Measurements from ENCODE around the gene GTSE1. TPM values are rescaled to one million over a fixed set of nuclear protein-coding genes. Genes with fewer than 3 reads are reported as not detected.

Gene GTSE1
- total RNA-seq, 1 experiment from 2014 or later, result 64.6 TPM

GRCh38 chr22:46275455-46276122, 21.1 kb upstream of the GTSE1 start:
- intact Hi-C loops (cut with micrococcal nuclease; ENCODE audit: unreplicated experiment), result no loop called here
- Histone ChIP-seq H3K36me3 (ENCODE audit: low read depth) (peaks cover 8% of the 10 kb centered on the region; the same call in 1 of the 2 replicates), H3K27me3 (ENCODE audit: insufficient read depth, low read depth) (no peaks in the 10 kb centered on the region), H3K79me2 (ENCODE audit: low read depth) (no peaks in the 10 kb centered on the region), H3K9me3 (ENCODE audit: insufficient read depth, low read depth) (no peaks in the 10 kb centered on the region), H3K9me2 (ENCODE audit: insufficient read depth) (no peaks in the 10 kb centered on the region), H3K4me2 (no peak overlapping the region), H3K4me3 (no peak overlapping the region), H4K20me1 (ENCODE audit: insufficient read depth) (no peaks in the 10 kb centered on the region), H3K4me1 (replicated peaks; ENCODE audit: insufficient read depth) (no peaks in the 10 kb centered on the region), H2AFZ (no peak overlapping the region), H3K27ac (no peak overlapping the region), H3F3A (ENCODE audit: insufficient read depth, low read depth) (no peaks in the 10 kb centered on the region)
- TF ChIP-seq EZH2 (IDR thresholded peaks at IDR 0.05; ENCODE audit: low read depth) (no peak), CTCF (conservative IDR thresholded peaks at IDR 0.05) (no peak)
- ChIA-PET CTCF (no interaction called here), POLR2A (ENCODE audit: unreplicated experiment) (interaction anchor here (0.7 kb wide), 1 partner anchor 83 kb away, joined by 3 read pairs; no protein-coding TSS in a partner anchor)
- no peak for DNase-seq
- no TSS peak for BruUV-seq (replicated peaks)

- DNase-seq, result no peak
- no TSS peak for BruUV-seq (replicated peaks)
- no peaks in the 10 kb centered on the region for H3F3A ChIP-seq (ENCODE audit: insufficient read depth, low read depth)
- H3K9me2 ChIP-seq (ENCODE audit: insufficient read depth), result no peaks in the 10 kb centered on the region
- intact Hi-C loops (cut with micrococcal nuclease; ENCODE audit: unreplicated experiment), result no loop called here
- POLR2A ChIA-PET (ENCODE audit: unreplicated experiment), result interaction anchor here (0.7 kb wide), 1 partner anchor 82 kb away, joined by 3 read pairs; no protein-coding TSS in a partner anchor
- H3K4me2 ChIP-seq, result no peak overlapping the region
- no peaks in the 10 kb centered on the region for H3K27me3 ChIP-seq (ENCODE audit: insufficient read depth, low read depth)
- no peaks in the 10 kb centered on the region for H4K20me1 ChIP-seq (ENCODE audit: insufficient read depth)
- H3K27ac ChIP-seq, result no peak overlapping the region
- H2AFZ ChIP-seq, result no peak overlapping the region
- no peaks in the 10 kb centered on the region for H3K9me3 ChIP-seq (ENCODE audit: insufficient read depth, low read depth)
- peaks cover 8% of the 10 kb centered on the region; the same call in 1 of the 2 replicates for H3K36me3 ChIP-seq (ENCODE audit: low read depth)
- CTCF ChIA-PET, result no interaction called here
- no peak for TF ChIP-seq CTCF (conservative IDR thresholded peaks at IDR 0.05)
- TF ChIP-seq EZH2 (IDR thresholded peaks at IDR 0.05; ENCODE audit: low read depth), result no peak
- H3K4me3 ChIP-seq, result no peak overlapping the region
- no peaks in the 10 kb centered on the region for H3K79me2 ChIP-seq (ENCODE audit: low read depth)
- H3K4me1 ChIP-seq (replicated peaks; ENCODE audit: insufficient read depth), result no peaks in the 10 kb centered on the region
Observed at GRCh38 chr22:46276563-46276962, 20.1 kb upstream of the GTSE1 start.

DNA sequence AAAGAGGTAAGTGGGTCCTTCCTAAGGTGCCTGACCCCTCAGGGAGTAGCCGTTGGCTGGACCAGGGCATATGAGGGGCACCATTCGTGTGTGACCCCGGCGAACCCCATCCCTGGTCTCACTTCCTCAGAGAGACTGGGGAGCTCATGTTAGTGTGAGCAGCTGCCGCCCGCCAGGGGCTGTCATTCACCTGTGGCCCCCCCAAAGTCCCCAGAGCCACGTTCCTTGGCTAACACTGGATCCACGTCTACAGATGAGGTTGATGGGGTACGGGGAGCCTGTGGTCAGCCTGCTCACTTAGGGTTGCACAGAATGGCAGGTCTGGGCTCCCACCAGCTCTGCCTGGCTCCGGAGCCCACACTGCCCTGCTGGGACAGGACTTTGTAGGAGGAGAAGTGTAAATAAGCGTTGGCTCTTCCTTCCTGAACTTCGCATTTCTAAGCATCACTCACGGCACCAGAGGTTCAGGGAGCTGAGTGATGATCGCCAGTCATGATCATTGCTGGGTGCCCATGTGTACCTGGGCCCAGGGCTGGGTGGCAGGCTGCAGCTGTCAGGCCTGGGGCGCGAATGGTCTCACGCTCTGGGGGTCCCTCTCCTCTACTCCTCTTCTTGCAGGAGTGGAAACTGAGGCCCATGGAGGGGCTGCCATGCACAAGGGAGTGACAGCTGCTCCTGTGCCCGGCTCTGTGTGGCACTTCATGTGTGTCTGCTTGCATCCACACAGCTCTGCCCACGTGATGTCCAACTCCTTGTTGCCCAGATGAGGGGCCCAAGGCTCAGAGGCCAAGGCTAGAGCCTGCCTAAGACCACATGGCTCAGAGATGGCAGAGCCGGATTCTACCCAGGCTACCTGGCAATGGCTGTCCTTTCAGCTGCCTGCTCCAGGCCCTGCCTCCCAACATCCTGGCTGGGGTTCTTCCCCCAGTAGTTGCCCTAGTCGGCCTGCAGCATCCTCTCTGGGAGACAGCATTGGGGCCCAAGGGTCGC, 17.7 kb upstream of the GTSE1 start:
- Histone ChIP-seq H3K27ac (no peak overlapping the region), H3K9me2 (ENCODE audit: insufficient read depth) (no peaks in the 10 kb centered on the region), H2AFZ (no peak overlapping the region), H3F3A (ENCODE audit: insufficient read depth, low read depth) (no peaks in the 10 kb centered on the region), H4K20me1 (ENCODE audit: insufficient read depth) (no peaks in the 10 kb centered on the region), H3K9me3 (ENCODE audit: insufficient read depth, low read depth) (no peaks in the 10 kb centered on the region), H3K36me3 (ENCODE audit: low read depth) (peaks cover 9% of the 10 kb centered on the region; the same call in 1 of the 2 replicates), H3K4me1 (replicated peaks; ENCODE audit: insufficient read depth) (no peaks in the 10 kb centered on the region), H3K79me2 (ENCODE audit: low read depth) (no peaks in the 10 kb centered on the region), H3K4me3 (no peak overlapping the region), H3K4me2 (no peak overlapping the region), H3K27me3 (ENCODE audit: insufficient read depth, low read depth) (no peaks in the 10 kb centered on the region)
- POLR2A ChIA-PET (ENCODE audit: unreplicated experiment), result no interaction called here
- intact Hi-C loops (cut with micrococcal nuclease; ENCODE audit: unreplicated experiment), result no loop called here
- CTCF ChIA-PET, result no interaction called here
- no TSS peak for BruUV-seq (replicated peaks)
- no peak for TF ChIP-seq EZH2 (IDR thresholded peaks at IDR 0.05; ENCODE audit: low read depth)
- TF ChIP-seq CTCF (conservative IDR thresholded peaks at IDR 0.05), result no peak
- no peak for DNase-seq
